ENCODE results near the gene NANP. TPM values are rescaled to one million over a fixed set of nuclear protein-coding genes. Genes with fewer than 3 reads are reported as not detected.
"Not testable (repeated sequence)": the region's sequence is repeated elsewhere in the genome, so short reads cannot be mapped to it uniquely, and the experiment has no call there.

NANP gene
- total RNA-seq, 1 donor from 2014 or later = 6.8 TPM

DNA sequence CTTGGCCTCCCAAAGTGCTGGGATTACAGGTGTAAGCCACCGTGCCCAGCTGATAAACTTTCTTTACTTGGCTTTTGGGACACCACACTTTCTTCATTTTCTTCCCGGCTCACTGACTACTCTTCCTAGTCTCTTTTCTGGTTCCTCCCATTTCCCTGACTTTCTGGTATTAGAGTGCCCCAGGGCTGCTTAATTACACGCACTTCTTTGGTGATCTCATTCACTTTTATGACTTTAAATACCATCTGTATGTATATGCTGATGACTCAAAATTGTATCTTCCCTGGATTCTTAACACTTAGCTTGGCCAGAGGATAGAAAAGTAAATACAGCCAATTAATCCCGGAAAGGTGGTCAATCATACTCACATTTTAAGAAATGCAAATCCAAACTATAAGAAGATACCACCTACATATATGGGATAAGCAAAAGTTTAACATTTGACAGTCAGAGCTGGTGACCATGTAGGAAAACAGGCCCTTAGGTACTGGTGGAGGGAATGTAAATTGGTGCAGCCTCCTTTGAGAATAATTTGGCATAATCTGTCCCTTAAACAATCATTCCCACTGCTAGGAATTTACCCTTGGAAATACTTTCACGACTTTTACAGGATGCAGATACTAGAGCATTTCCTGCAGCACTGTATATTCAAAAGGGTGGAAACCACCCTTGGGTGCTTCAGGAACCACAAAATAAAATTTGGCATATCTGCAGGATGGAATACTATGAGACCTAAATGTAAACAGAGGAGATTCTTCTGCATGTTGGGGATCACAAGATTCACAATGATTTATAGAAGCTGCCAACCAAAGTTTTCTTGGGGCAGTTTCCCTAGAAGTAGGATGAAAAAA is 9.4 kb upstream of the NANP start:
- Mint-ChIP-seq H3K36me3 (ENCODE audit: low read depth, unreplicated experiment) (peaks cover 12% of the 10 kb centered on the region), H3K4me1 (ENCODE audit: unreplicated experiment) (no peaks in the 10 kb centered on the region), H3K27ac (ENCODE audit: unreplicated experiment) (no peak overlapping the region), H3K27me3 (ENCODE audit: unreplicated experiment) (no peaks in the 10 kb centered on the region), H3K4me3 (ENCODE audit: unreplicated experiment) (no peak overlapping the region), H3K9me3 (ENCODE audit: unreplicated experiment) (no peaks in the 10 kb centered on the region)
- no peak for DNase-seq (ENCODE audit: low spot score)
- TF ChIP-seq CTCF (IDR thresholded peaks at IDR 0.05; ENCODE audit: unreplicated experiment) = no peak

- H3K4me1 Mint-ChIP-seq (ENCODE audit: unreplicated experiment); H3K36me3 Mint-ChIP-seq (ENCODE audit: low read depth, unreplicated experiment); H3K4me3 Mint-ChIP-seq (ENCODE audit: unreplicated experiment); H3K27ac Mint-ChIP-seq (ENCODE audit: unreplicated experiment); DNase-seq (ENCODE audit: low spot score); H3K9me3 Mint-ChIP-seq (ENCODE audit: unreplicated experiment); H3K27me3 Mint-ChIP-seq (ENCODE audit: unreplicated experiment): not testable (repeated sequence)
Measured at GRCh38 chr20:25630615-25631014, 6.8 kb upstream of the NANP start.

GRCh38 chr20:25629816-25630499 is 6.1 kb upstream of the NANP start:
- no peaks in the 10 kb centered on the region for H3K9me3 Mint-ChIP-seq (ENCODE audit: unreplicated experiment)

GRCh38 chr20:25626779-25627178 is 3.0 kb upstream of the NANP start:
- H3K27ac Mint-ChIP-seq (ENCODE audit: unreplicated experiment) = no peak overlapping the region

More at GRCh38 chr20:25629816-25630499, 6.1 kb upstream of the NANP start:
- Mint-ChIP-seq H3K36me3 (ENCODE audit: low read depth, unreplicated experiment) (peaks cover 7% of the 10 kb centered on the region), H3K27me3 (ENCODE audit: unreplicated experiment) (no peaks in the 10 kb centered on the region), H3K4me3 (ENCODE audit: unreplicated experiment) (no peak overlapping the region), H3K27ac (ENCODE audit: unreplicated experiment) (no peak overlapping the region), H3K4me1 (ENCODE audit: unreplicated experiment) (peaks cover 10% of the 10 kb centered on the region)
- no peak for DNase-seq (ENCODE audit: low spot score)
- TF ChIP-seq CTCF (IDR thresholded peaks at IDR 0.05; ENCODE audit: unreplicated experiment) = no peak

DNA sequence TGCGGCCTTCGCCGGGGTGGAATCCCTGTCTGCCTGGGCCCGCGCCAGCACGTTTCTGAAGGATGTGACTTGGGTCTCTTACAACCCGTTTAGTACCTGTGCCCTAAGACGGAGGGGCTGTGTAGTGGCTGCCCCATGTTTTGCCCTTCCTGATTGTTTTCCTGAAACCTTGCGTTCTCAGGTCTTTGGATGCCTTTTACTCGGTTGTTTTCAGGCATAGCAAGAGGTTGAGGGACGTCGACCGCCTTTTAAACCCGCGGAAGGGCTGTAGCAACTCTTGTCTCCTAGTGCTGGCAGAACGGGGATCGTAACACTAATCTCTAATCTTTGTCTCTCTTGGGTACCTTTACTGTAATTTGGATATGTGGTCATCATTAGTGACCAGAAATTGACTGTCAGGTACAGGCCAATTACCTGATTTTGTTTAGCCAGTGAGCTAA is 706 bp upstream of the NANP start:
- Mint-ChIP-seq H3K36me3 (ENCODE audit: low read depth, unreplicated experiment) (peaks cover 8% of the 10 kb centered on the region), H3K4me3 (ENCODE audit: unreplicated experiment) (peak overlapping the region; percentile 93), H3K9me3 (ENCODE audit: unreplicated experiment) (no peaks in the 10 kb centered on the region), H3K27ac (ENCODE audit: unreplicated experiment) (peak overlapping the region; percentile 91), H3K27me3 (ENCODE audit: unreplicated experiment) (peaks cover 3% of the 10 kb centered on the region), H3K4me1 (ENCODE audit: unreplicated experiment) (peaks cover 32% of the 10 kb centered on the region)
- no peak for TF ChIP-seq CTCF (IDR thresholded peaks at IDR 0.05; ENCODE audit: unreplicated experiment)
- DNase-seq (ENCODE audit: low spot score) = no peak

More at GRCh38 chr20:25626779-25627178, 3.0 kb upstream of the NANP start:
- H3K36me3 Mint-ChIP-seq (ENCODE audit: low read depth, unreplicated experiment) = peaks cover 8% of the 10 kb centered on the region
- no peak for TF ChIP-seq CTCF (IDR thresholded peaks at IDR 0.05; ENCODE audit: unreplicated experiment)
- H3K4me1 Mint-ChIP-seq (ENCODE audit: unreplicated experiment) = peaks cover 25% of the 10 kb centered on the region
- no peak overlapping the region for H3K4me3 Mint-ChIP-seq (ENCODE audit: unreplicated experiment)
- no peak for DNase-seq (ENCODE audit: low spot score)
- no peaks in the 10 kb centered on the region for H3K9me3 Mint-ChIP-seq (ENCODE audit: unreplicated experiment)
- H3K27me3 Mint-ChIP-seq (ENCODE audit: unreplicated experiment) = peaks cover 3% of the 10 kb centered on the region

Measured in endothelial cell (in vitro differentiated cells).